Activated CD4-positive, alpha-beta T cell treated with anti-CD3 and anti-CD28 coated beads for 36 hours (primary cell): Measurements from ENCODE around the gene ACAD10. TPM values are rescaled to one million over a fixed set of nuclear protein-coding genes. Genes with fewer than 3 reads are reported as not detected.
"Not testable (repeated sequence)": the region's sequence is repeated elsewhere in the genome, so short reads cannot be mapped to it uniquely, and the experiment has no call there.

ENCODE experiments used
- ATAC-seq: fragments of 200-7000 bp; cut with Tn5 transposase; one replicate; pipeline ENCODE4 v1.10.0; 2021; ENCODE audit warnings: mild to moderate bottlenecking, moderate library complexity
- CTCF ChIA-PET: fragments of 350-600 bp; sonication (Branson Sonifier 250); formaldehyde crosslinking; loops from one replicate; lab custom pipeline; 2021; ENCODE audit warnings: antibody characterized with exemption; lab: Charles Lee
- POLR2A ChIA-PET: fragments of 350-600 bp; sonication (Branson Sonifier 250); formaldehyde crosslinking; loops from one replicate; lab custom pipeline; 2021; ENCODE audit warnings: antibody characterized with exemption, inconsistent platforms; lab: Charles Lee
- DNase-seq: peaks from one replicate; pipeline ENCODE4 v3.0.0-alpha.2; 2020
- H3K27ac Mint-ChIP-seq: one replicate; pipeline ENCODE4 v1.8.0; 2021; ENCODE audit warnings: mixed read lengths
- H3K27me3 Mint-ChIP-seq: one replicate; pipeline ENCODE4 v1.8.0; 2021; ENCODE audit warnings: mixed read lengths
- H3K36me3 Mint-ChIP-seq: one replicate; pipeline ENCODE4 v1.8.0; 2021; ENCODE audit warnings: low read depth, mixed read lengths
- H3K4me1 Mint-ChIP-seq: one replicate; pipeline ENCODE4 v1.8.0; 2021; ENCODE audit warnings: mixed read lengths
- H3K4me3 Mint-ChIP-seq: one replicate; pipeline ENCODE4 v1.8.0; 2021; ENCODE audit warnings: mild to moderate bottlenecking, moderate library complexity, mixed read lengths
- H3K9me3 Mint-ChIP-seq: one replicate; pipeline ENCODE4 v1.8.0; 2021; ENCODE audit warnings: low read depth, mixed read lengths
- intact Hi-C, 2 experiments: fragments of 100-400 bp; cut with DNase I in 1 of 2; cut with micrococcal nuclease in 1 of 2; formaldehyde crosslinking; loops; one replicate each; pipeline versions ENCODE4 v1.14.2 to v1.15.1; 2022 to 2024; cut with DNase I, micrococcal nuclease
- total RNA-seq, 2 experiments: library from RNA; stranded (reverse); gene quantifications; one replicate each; pipeline ENCODE4 v1.2.3, GENCODE V29; 2021

The ACAD10 gene
- total RNA-seq, 2 experiments from 2014 or later: 25.5 to 27.5 TPM

DNA sequence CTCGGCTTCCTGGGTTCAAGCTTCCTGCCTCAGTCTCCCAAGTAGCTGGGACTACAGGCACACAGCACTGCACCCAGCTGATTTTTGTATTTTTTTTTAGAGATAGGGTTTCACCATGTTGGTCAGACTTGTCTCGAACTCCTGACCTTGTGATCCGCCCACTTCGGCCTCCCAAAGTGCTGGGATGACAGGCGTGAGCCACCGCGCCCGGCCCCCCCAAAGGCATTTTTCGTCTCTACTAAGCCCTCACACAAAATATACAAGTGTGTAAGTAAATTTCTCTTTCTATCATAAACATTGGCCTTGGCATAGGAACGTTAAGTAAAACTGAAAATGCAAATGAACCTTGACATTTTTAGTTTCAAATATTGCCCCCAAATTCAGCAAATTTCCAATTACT, 2.1 kb downstream of the ACAD10 start:
- CTCF ChIA-PET: interaction anchor here (0.7 kb wide), 1 partner anchor 13 kb away, joined by 3 read pairs; no protein-coding TSS in a partner anchor

DNA sequence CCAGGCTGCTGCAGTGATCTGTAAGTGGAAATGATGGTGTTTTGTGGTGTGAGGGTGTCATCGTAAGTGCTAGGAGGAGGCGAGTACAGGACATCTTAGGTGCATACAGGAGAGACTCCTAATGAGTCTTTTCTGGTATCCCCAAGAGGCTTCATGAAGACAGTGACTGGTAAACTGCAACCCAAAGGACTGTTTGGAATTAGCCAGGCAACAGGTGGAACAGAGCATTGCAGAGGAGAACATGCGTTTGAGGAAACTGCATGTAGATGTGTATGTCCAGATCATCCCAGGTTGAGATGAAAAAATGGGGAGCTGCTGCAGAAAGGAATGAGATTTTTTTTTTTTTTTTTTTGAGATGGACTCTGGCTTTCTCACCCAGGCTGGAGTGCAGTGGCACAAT, 5.4 kb downstream of the ACAD10 start:
- intact Hi-C loops: no loop called here
- no peaks in the 10 kb centered on the region for H3K9me3 Mint-ChIP-seq
- no peaks in the 10 kb centered on the region for H3K27me3 Mint-ChIP-seq
- ChIA-PET POLR2A (no interaction called here), CTCF (interaction anchor here (0.8 kb wide), 1 partner anchor 122 kb away, joined by 3 read pairs; no protein-coding TSS in a partner anchor)
- peaks cover 12% of the 10 kb centered on the region for H3K4me1 Mint-ChIP-seq
- no peak for ATAC-seq
- H3K36me3 Mint-ChIP-seq: peaks cover 13% of the 10 kb centered on the region
- H3K27ac Mint-ChIP-seq: no peak overlapping the region
- no peak overlapping the region for H3K4me3 Mint-ChIP-seq
- DNase-seq: no peak

More for the DNA sequence above, 2.1 kb downstream of the ACAD10 start:
- no peak overlapping the region for H3K27ac Mint-ChIP-seq
- no peak for ATAC-seq
- peaks cover 29% of the 10 kb centered on the region for H3K4me1 Mint-ChIP-seq
- POLR2A ChIA-PET: no interaction called here
- peaks cover 4% of the 10 kb centered on the region for H3K36me3 Mint-ChIP-seq
- no peak overlapping the region for H3K4me3 Mint-ChIP-seq
- no peaks in the 10 kb centered on the region for H3K27me3 Mint-ChIP-seq
- DNase-seq: no peak
- no peaks in the 10 kb centered on the region for H3K9me3 Mint-ChIP-seq
- intact Hi-C loops: loop anchor here (2.0 to 10.0 kb wide), 8 partner anchors 91 to 1803 kb away; partner anchors contain the start of genes ATXN2 (in 1 of the 2), GLTP (in 1 of the 2), HECTD4 (in 1 of the 2) and RPL6 (in 1 of the 2)

DNA sequence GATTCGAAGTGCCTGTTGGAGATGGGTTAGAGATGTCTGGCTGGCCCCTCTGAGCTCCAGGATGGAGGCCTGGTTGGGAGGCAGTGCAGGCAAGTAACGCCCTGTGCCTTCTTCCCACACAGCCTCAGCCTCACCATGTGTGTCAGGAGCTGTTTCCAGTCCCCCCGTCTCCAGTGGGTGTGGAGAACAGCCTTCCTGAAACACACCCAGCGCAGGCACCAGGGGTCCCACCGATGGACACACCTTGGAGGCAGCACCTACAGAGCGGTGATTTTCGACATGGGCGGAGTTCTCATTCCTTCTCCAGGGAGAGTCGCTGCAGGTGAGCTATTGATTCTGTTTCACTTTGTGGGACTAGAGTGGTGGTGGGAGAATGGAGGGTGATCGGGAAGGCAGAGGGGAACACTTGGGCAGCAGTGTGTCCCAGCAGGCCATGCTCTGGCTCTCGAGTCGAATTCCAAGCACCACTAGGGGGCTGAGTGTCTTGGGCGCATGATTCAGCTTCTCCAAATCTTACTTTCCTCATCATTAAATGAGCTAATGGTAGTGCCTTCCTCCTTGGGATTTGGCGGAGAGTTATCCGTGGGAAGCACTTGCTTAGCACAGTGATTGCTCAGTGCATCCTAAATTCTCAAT, 6.8 kb downstream of the ACAD10 start:
- Mint-ChIP-seq H3K4me3 (no peak overlapping the region), H3K36me3 (peaks cover 18% of the 10 kb centered on the region), H3K9me3 (no peaks in the 10 kb centered on the region), H3K4me1 (no peaks in the 10 kb centered on the region), H3K27me3 (no peaks in the 10 kb centered on the region), H3K27ac (no peak overlapping the region)
- ChIA-PET POLR2A (no interaction called here), CTCF (interaction anchor here (0.7 to 1.0 kb wide), 2 partner anchors 17 to 120 kb away, joined by 3 read pairs; no protein-coding TSS in a partner anchor)
- ATAC-seq: no peak
- intact Hi-C loops: no loop called here
- peak; percentile 15 for DNase-seq

DNA sequence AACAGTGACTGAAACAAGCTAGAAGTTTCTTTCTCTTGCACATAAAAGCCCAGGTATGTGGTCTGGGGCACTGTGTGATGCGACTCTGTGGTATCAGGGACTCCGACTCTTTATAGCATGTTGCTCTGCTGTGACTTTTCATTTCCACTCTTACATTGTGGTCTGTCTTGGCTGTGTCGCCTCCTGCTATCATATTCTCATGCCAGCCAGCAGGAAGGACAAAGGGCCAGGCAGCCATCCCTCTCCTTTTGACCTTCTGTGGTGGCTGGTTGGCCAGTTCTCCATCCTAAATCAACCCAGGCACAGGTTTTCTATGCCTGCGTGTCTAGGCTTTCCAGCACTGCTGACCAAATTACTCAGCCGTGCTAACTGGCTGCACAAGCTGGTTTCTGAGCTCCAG, 8.0 kb downstream of the ACAD10 start:
- DNase-seq: no peak
- no peaks in the 10 kb centered on the region for H3K27me3 Mint-ChIP-seq
- peaks cover 20% of the 10 kb centered on the region for H3K36me3 Mint-ChIP-seq
- no peak overlapping the region for H3K4me3 Mint-ChIP-seq
- ATAC-seq: no peak
- ChIA-PET POLR2A (no interaction called here), CTCF (interaction anchor here (1.0 kb wide), 1 partner anchor 18 kb away, joined by 3 read pairs; no protein-coding TSS in a partner anchor)
- H3K27ac Mint-ChIP-seq: no peak overlapping the region
- intact Hi-C loops: no loop called here
- H3K4me1 Mint-ChIP-seq: no peaks in the 10 kb centered on the region
- H3K9me3 Mint-ChIP-seq: no peaks in the 10 kb centered on the region

DNA sequence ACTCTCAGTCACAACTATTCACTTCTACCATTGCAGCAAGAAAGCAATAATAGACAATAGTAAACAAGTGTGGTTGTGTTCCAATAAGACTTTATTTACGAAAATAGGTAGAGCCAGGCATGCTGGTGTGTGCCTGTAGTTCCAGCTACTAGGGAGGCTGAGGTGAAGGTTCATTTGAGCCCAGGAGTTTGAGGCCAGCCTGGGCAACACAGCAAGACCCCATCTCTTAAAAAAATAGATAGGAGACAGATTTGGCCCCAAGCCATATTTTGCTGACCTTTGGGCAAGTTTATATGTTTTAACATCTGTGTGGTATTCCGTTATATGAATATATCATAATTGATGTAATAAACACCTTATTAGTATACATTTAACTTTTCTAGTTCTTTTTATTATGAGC, 14.1 kb downstream of the ACAD10 start:
- H3K4me1 Mint-ChIP-seq: no peaks in the 10 kb centered on the region
- CTCF ChIA-PET: no interaction called here
- H3K36me3 Mint-ChIP-seq: peaks cover 32% of the 10 kb centered on the region

DNA sequence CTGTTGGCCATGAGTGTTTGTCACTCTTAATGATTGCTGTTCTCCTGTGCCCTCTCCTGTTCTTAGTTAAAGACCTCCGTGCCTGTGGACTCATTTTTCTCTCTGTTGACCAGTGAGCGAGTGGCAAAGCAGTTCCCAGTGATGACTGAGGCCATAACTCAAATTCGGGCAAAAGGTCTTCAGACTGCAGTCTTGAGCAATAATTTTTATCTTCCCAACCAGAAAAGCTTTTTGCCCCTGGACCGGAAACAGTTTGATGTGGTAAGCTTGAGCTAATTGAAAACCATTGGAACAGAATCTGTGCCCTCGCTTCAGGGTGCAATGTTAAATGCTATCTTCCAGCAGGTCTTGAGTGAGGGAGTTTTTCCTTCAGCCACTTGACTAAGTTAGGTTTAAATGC, 19.8 kb downstream of the ACAD10 start:
- no peaks in the 10 kb centered on the region for H3K9me3 Mint-ChIP-seq

More for the DNA sequence above, 14.1 kb downstream of the ACAD10 start:
- no peaks in the 10 kb centered on the region for H3K27me3 Mint-ChIP-seq
- no peaks in the 10 kb centered on the region for H3K9me3 Mint-ChIP-seq
- intact Hi-C loops: no loop called here
- ATAC-seq (no peak), DNase-seq (no peak)
- no peak overlapping the region for H3K4me3 Mint-ChIP-seq
- POLR2A ChIA-PET: no interaction called here
- H3K27ac Mint-ChIP-seq: no peak overlapping the region

DNA sequence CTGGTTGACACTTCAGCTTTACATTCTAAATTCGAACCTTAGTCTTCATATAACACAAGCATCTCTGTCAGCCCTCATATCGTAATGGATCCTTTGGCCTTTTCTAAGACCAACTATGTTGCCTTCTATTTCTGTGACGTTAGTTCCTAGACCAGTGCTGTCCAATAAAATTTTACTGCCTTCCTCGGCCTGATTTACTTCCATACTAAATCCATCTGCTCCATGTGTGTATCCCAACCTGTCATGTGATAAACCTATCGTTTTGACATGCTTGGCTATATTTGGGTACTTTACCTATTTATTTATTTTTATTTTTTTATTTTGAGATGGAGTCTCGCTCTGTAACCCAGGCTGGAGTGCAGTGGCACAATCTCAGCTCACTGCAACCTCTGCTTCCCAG, 20.3 kb downstream of the ACAD10 start:
- DNase-seq (no peak), ATAC-seq (no peak)
- Mint-ChIP-seq H3K9me3 (no peaks in the 10 kb centered on the region), H3K36me3 (peaks cover 23% of the 10 kb centered on the region), H3K27ac (no peak overlapping the region), H3K4me3 (no peak overlapping the region), H3K4me1 (no peaks in the 10 kb centered on the region), H3K27me3 (no peaks in the 10 kb centered on the region)
- intact Hi-C loops: no loop called here
- ChIA-PET CTCF (interaction anchor here (0.7 kb wide), 1 partner anchor 107 kb away, joined by 3 read pairs; no protein-coding TSS in a partner anchor), POLR2A (interaction anchor here (0.6 kb wide), 1 partner anchor 107 kb away, joined by 3 read pairs; no protein-coding TSS in a partner anchor)

More for the DNA sequence above, 19.8 kb downstream of the ACAD10 start:
- Mint-ChIP-seq H3K27ac (no peak overlapping the region), H3K36me3 (peaks cover 23% of the 10 kb centered on the region), H3K27me3 (no peaks in the 10 kb centered on the region), H3K4me1 (no peaks in the 10 kb centered on the region), H3K4me3 (no peak overlapping the region)
- intact Hi-C loops: no loop called here
- ATAC-seq (no peak), DNase-seq (no peak)
- ChIA-PET CTCF (interaction anchor here (0.7 kb wide), 1 partner anchor 107 kb away, joined by 3 read pairs; no protein-coding TSS in a partner anchor), POLR2A (interaction anchor here (0.6 kb wide), 1 partner anchor 107 kb away, joined by 3 read pairs; no protein-coding TSS in a partner anchor)

DNA sequence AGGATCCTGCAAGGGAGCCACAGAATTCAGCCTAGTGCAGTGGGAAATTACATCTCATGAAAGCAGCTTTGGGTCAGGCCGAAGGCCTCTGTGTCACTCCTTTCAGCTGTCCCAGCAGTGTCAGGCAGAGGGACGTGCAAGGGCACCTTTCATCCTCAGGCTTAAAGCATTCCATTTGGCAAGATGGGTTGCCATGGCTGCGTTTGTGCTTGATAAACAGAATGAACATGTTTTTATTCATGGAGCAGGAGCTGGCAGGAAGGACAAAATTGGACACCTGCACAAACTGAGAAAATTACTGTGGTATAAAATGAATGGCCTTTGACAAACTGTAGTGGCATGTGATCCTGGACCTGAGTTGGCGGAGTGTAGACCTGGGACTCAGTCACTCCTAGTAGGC, 29.4 kb downstream of the ACAD10 start:
- no peaks in the 10 kb centered on the region for H3K9me3 Mint-ChIP-seq
- no peak overlapping the region for H3K4me3 Mint-ChIP-seq
- no peaks in the 10 kb centered on the region for H3K4me1 Mint-ChIP-seq
- peaks cover 21% of the 10 kb centered on the region for H3K36me3 Mint-ChIP-seq
- intact Hi-C loops: no loop called here
- no peak for ATAC-seq
- ChIA-PET CTCF (no interaction called here), POLR2A (no interaction called here)
- H3K27ac Mint-ChIP-seq: no peak overlapping the region
- no peaks in the 10 kb centered on the region for H3K27me3 Mint-ChIP-seq
- no peak for DNase-seq

DNA sequence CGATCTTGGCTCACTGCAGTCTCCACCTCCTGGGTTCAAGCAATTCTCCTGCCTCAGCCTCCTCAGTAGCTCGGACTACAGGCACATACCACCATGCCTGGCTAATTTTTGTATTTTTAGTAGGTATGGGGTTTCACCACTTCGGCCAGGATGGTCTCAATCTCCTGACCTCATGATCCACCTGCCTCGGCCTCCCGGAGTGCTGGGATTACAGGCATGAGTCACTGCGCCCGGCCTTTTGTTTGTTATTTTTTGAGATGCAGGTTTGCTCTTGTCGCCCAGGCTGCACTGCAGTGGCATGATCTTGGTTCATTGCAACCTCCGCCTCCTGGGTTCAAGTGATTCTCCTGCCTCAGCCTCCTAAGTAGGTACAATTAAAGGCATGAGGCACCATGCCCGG, 33.5 kb downstream of the ACAD10 start:
- intact Hi-C loops, DNase-seq, ATAC-seq, H3K27me3 Mint-ChIP-seq, H3K9me3 Mint-ChIP-seq, H3K4me3 Mint-ChIP-seq, H3K27ac Mint-ChIP-seq, H3K4me1 Mint-ChIP-seq, CTCF ChIA-PET: not testable (repeated sequence)
- peaks cover 17% of the 10 kb centered on the region for H3K36me3 Mint-ChIP-seq
- POLR2A ChIA-PET: interaction anchor here (0.7 kb wide), 1 partner anchor 73 kb away, joined by 5 read pairs; no protein-coding TSS in a partner anchor

DNA sequence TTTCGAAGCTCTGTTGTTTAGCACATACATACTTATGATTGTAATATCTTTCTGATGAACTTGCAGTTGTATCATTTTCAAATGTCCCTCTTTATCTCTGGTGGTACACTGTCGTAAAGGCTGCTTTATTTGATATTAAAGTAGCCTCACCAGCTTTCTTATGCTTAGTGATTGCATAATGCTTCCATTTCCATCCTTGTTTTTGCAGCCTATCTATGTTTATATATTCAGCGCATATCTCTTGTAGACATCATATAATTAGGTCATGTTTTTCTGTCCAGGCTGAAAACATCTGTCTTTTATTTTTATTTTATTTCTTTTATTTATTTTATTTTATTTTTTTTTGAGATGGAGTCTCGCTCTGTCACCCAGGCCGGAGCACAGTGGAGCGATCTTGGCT, 34.6 kb downstream of the ACAD10 start:
- no peak for DNase-seq
- Mint-ChIP-seq H3K4me3 (no peak overlapping the region), H3K9me3 (no peaks in the 10 kb centered on the region), H3K27me3 (no peaks in the 10 kb centered on the region), H3K27ac (no peak overlapping the region), H3K36me3 (peaks cover 14% of the 10 kb centered on the region), H3K4me1 (no peaks in the 10 kb centered on the region)
- POLR2A ChIA-PET: no interaction called here
- CTCF ChIA-PET: interaction anchor here (1.1 kb wide), 1 partner anchor 92 kb away, joined by 4 read pairs; no protein-coding TSS in a partner anchor
- intact Hi-C loops: no loop called here
- no peak for ATAC-seq

DNA sequence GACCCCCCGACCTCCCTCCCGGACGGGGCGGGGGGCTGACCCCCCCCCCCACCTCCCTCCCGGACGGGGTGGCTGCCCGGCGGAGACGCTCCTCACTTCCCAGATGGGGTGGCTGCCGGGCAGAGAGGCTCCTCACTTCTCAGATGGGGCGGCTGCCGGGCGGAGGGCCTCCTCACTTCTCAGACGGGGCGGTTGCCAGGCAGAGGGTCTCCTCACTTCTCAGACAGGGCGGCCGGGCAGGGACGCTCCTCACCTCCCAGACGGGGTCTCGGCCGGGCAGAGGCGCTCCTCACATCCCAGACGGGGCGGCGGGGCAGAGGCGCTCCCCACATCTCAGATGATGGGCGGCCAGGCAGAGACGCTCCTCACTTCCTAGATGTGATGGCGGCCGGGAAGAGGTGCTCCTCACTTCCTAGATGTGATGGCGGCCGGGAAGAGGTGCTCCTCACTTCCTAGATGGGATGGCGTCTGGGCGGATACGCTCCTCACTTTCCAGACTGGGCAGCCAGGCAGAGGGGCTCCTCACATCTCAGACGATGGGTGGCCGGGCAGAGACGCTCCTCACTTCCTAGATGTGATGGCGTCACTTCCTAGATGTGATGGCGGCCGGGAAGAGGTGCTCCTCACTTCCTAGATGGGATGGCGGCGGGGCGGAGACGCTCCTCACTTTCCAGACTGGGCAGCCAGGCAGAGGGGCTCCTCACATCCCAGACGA, 38.0 kb downstream of the ACAD10 start:
- H3K4me1 Mint-ChIP-seq, ATAC-seq, DNase-seq, CTCF ChIA-PET, H3K27ac Mint-ChIP-seq, intact Hi-C loops, H3K4me3 Mint-ChIP-seq, H3K9me3 Mint-ChIP-seq, H3K27me3 Mint-ChIP-seq, POLR2A ChIA-PET: not testable (repeated sequence)
- H3K36me3 Mint-ChIP-seq: peaks cover 13% of the 10 kb centered on the region
